Glomerular endothelial cell (primary cell): ENCODE results near the gene ZNF189. TPM values are rescaled to one million over a fixed set of nuclear protein-coding genes. Genes with fewer than 3 reads are reported as not detected.

ENCODE experiments used
- DNase-seq: peaks from one replicate; pipeline ENCODE4 v3.0.0-alpha.2; 2011; ENCODE audit warnings: low read depth, low spot score; ENCODE audit errors: extremely low read depth
- total RNA-seq: library from RNA; depleted of rRNA; stranded (reverse); fragments of >200 nt; gene quantifications from 2 replicates; pipeline ENCODE4 v1.2.3, GENCODE V29; 2015

The ZNF189 gene
- total RNA-seq, result 16.7 and 17.7 TPM in 2 replicates

DNA sequence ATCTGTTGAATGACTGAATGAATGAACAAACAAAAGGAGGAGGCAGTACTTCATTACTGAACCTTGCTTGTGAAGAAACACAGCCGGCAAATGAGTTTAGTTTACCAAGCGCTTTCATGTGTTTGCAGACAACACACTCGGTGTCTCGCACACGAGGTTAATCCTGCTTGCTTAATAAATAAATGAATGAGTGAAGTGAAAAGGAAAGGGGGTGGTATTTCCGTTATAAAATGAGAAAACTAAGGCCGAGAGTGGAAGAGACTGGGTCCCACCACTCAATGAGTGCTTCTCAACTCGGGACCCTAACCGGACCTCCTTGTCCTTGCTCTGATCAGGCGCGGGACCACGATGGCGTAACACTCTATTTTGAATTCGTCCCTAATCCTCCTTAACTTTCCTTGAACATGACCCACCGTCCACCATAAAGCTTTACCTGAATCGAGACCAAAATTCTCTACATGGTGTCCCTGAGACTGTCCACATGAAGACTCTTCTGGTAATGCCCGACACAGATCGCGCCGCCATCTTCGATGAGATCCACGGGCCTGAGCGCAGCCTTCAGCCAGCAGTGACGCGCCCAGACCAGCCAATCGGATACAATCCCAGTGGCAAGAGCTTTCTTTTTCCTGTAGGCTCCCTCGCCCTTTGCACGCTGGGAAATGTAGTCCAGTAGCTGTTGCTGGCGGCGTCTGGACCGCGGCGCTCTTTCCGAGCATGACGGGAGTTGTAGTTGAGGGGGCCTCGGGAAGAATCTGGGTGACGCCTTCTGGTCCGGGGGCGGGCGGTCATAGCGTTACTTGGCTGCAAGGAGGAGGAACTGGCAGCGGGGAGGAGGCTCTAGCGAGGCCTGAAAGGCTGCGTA lies at the start of gene ZNF189, which contains the start of gene MRPL50:
ZNF189 (plus strand) TSS at position 784 of the 862 bp plus-strand sequence. CDS start 306 bp downstream, outside the sequence.
MRPL50 (minus strand) TSS at position 551 of the 862 bp plus-strand sequence; CDS start at position 525, 26 bp downstream.
- DNase-seq, result peak; percentile 88

DNA sequence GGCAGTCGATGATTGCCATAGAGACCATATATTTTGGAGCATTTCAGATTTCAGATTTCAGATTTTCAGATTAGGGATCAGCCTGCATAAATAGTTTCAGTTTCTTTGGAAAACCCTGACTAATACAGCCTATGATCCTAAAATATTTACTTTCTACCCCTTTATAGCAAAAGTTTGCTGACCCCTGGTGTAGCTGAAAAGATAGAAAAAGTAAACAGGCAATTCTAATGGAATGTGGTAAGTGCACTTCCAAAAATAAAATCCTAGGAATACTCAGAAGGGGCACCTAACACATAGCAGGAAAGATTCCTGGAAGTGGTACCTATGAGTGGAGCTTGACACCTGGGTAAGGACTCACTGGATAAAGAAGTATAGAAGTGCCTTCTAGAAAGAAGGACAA lies 48.4 kb upstream of the ZNF189 start:
- DNase-seq, result no peak

DNA sequence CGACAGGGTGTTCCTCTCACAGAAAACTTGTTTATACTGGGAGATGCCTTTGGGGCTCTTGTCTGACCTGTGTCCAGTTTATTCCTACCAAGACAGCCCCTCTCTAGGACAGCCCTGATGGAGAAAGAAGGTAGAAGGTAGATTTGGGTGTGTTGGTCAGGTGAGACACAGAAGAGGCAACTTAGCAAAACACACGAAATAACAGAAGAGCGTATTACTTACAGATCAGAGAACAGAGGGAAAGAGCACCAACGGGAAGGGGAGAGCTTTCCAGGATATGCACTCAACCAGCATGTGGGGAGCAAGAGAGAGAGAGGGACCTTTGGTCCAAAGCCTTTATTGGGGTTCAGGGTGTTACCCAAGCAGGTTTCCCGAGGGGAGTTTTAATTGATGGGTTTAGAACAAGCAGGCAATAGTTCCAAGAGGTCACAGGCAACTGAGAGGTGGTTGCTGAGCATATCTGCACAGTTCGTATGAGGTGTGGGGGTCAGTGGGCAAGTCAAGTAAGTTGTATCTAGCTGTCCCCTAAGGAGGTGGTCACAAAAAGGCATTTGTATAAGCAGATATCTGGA lies 45.7 kb upstream of the ZNF189 start:
- DNase-seq, result no peak

DNA sequence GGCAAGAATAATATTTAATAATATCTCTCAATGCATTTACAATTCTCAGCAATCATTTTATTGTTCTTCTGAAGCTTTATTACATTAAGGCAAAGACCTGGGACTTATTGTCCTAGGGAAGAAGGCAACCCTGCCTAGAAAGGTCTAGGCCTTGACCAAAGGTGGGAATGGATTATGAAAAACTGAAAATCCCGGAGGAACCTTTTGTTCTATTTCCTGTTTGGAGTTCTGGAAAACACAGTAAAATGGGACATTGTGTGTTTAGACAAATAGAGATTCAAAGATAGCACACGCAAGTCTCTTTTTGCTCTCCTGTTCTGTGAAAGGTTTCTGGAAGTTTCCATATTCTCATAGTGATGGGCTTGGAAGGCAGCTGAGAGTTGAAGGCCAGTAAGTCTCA lies 45.0 kb upstream of the ZNF189 start:
- no peak for DNase-seq

DNA sequence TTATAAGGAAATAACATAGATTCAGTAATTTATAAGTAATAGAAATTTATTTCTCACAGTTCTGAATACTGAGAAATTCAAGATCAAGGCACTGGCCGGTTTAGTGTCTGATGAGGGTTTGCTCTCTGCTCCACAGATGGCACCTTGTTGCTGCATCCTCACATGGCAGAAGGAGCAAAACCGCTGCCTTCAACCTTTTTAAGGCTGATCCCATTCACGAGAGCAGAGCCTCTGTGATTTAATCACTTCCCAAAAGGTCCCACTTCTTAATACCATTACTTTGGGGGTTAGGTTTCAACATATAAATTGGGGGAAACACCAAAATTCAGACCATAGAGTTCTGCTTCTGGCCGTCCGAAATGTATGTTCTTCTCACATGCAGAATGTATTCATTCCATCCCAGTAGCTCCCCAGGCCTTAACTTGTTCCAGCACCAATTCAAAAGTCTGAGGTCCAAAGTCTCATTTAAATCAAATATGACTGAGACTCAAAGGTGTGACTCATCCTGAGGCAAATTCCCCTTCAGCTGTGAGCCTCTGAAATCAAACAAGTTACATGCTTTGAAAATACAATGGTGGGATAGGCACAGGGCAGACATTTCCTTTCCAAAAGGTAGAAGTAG lies 44.4 kb upstream of the ZNF189 start:
- DNase-seq, result no peak

DNA sequence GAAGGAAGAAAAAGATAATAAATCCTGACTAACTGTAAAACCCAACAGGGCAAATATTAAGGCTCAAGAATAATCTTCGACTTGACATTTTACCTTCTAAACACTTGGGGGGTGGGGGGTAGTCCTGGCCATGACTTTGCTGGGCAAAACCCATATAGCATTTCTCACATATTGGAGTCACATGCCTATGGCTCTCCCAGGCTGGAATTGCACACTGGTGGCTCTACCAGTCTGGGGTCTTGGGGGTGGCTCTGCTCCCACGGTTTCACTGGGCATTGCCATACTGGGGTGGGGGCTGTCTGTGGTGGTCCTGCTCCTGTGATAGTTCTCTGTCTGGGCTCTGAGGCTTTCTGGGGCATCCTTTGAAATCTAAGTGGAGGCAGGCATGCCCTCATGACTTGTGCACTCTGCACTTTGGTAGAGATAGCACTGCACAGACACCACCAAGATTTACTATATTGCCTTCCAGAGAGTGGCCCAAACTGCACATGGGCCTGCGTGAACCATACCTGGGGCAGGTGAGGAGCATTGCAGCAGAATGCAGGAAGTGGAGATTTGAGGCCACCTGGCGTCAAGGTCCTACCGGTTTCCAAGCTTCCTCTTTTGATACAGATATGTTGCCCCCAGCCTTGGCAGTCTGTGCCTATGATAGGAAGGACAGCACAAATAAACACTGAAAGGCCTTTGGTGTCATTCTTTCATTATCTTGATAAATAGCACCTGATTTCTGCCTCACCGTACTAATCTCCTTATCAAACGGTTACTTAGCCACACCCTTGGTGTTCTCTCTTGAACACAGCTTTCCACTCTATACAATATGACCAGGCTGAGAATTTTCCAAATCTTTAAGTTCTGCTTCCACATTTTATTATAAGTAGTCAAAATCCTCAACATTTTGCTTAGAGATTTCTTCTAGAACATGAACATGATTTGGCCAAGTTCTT lies 43.6 kb upstream of the ZNF189 start:
- no peak for DNase-seq

DNA sequence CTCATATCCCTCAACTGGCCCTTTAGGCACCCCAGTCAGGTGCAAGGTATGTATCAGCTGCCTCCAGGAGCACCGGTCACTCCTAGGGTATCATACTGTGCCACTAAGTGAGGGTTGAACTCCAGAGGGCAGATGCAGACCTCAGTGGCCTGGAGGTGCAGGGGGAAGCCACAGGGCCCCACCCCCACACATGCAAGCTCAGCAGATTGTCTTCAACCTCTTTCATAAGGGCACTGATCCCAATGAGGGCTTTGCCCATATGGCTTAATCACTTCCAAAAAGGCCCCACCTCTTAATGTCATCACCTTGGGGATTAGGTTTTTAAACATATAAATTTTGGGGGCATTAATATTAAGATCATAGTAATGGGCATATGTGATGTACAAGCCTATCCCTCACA lies 42.0 kb upstream of the ZNF189 start:
- DNase-seq, result no peak

DNA sequence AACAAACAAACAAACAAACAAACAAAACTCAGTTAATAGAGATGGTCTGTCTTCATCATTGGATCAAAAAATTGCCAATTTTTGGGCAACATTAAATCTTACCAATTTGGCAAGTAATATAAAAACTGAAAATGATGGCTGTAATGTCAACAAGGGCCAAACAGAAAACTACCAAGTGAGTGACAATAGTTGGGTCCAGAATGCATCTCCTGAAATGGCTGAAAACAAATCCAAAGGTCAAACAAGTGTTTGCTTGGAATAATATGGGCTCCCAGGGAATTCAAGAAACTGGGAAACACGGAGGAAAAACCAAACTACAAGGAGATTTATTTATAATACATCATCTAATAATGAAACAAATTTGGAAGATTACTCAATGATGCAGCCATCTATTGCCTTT lies 39.0 kb upstream of the ZNF189 start:
- DNase-seq, result no peak

DNA sequence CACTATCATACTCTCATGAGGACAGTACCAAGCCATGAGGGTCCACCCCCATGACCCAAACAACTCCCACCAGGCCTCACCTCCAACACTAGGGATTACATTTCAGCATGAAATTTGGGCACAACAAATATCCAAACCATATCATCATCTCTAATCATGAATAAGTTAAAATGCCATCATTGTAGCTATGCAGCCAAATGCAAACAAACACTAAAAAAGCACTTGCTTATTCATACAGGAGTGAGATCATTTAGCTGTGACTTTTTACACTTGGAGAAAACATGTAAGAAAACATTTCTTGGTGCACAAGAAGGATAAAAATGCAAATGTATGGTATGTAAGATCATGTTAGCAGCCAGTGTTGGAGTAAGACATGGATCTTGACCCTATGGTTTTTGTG lies 38.0 kb upstream of the ZNF189 start:
- DNase-seq, result no peak

DNA sequence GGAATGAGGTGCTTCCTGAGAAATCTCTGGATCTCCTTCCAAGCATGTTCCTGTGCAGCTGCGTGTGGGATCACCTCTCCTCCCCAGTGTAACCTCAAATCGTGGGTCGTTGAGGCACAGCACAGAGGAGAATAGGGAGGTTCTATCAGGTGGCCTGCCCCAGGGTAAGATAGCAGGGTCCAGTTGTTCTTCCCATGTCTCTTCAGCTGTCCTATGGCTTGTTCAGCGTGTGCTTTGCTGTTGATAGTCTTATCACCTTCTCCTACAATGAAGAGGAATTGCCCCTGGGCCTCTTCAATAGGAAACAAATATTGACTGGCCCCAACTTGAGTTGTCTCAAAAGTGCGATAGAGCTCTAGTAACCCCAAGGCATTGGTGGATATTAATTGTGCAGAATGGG lies 36.2 kb upstream of the ZNF189 start:
- DNase-seq, result no peak

DNA sequence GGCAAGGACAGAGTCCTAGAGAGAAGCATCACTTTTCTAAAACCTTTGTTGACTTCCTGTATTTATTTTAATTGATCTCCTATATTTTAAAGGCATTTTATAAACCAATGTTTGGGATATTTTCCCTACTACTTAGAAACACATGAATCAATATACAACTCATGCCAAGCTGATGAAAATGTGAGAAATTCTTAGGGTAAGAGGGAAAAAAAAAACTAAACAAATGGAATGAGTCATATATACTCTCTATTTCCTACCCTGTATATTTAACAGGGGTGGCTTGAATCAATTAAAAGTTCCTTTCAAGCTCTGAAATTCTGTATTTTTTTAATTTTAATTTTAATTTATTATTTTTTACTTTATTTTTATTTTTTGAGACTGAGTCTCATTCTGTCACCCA lies 33.5 kb upstream of the ZNF189 start:
- no peak for DNase-seq

DNA sequence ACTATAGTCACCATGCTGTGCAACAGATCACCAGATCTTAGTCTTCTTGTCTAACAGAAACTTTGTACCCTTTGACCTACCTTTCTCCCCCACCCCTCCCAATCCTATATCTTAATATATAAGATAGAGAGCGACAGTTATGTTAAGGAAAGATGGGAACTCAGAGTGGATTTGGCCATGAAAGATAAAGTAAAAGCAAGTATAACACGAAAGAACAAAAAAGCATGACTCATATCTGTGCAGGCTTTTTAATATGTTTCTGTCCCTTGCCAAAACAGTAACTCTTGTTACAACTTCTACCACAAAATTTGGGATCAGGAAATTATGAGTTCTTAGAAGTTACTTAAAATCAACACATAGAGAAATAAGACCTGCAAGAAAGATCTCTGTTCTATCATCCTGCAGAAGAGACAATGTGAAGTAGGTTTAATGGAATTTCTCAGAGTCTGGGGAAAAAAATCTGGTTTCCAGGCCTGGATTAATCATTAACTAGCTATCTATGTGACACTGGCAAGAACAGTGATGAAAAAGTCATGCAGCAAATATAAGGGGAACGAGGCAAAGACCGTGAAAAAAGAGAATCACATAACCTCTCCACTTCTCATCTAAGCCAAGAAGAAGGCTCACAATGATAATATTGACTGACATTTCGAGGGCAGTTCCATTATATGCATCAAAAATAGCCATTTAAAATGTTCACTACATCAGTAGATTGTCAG lies 32.5 kb upstream of the ZNF189 start:
- no peak for DNase-seq

DNA sequence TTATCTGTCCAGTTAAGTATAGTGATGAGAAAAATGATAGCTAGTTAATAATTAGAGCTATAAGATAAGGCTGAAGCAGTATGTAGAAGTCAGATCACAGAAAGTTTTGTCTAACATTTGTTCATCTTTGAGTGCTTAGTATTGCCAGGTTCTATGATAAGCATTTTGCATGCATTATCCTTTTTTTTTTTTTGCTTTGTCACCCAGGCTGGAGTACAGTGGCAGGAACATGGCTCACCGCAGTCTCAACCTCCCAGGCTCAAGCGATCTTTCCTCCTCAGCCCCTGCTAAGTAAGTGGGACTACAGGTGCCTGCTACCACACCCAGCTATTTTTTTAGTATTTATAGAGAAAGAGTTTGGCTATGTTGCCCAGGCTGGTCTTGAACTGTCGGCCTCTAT lies 31.3 kb upstream of the ZNF189 start:
- no peak for DNase-seq

DNA sequence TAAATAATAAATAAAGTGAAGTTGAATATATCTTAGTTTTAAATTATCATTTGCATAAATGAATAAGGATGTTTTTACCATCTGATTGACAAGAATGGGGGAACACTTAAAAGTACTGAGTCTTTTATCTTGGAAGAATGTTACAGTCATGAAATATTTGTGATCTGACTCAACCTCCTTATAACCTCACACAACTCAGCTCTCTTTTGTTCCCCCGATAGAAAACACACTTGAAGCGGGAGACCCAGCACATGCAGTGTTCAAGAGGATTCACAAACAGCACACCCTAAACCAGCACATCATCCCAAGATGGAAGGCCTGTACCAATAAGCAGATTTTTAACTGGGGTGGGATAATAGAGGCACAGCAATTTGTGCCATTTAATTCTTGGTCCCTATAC lies 29.4 kb upstream of the ZNF189 start:
- no peak for DNase-seq

DNA sequence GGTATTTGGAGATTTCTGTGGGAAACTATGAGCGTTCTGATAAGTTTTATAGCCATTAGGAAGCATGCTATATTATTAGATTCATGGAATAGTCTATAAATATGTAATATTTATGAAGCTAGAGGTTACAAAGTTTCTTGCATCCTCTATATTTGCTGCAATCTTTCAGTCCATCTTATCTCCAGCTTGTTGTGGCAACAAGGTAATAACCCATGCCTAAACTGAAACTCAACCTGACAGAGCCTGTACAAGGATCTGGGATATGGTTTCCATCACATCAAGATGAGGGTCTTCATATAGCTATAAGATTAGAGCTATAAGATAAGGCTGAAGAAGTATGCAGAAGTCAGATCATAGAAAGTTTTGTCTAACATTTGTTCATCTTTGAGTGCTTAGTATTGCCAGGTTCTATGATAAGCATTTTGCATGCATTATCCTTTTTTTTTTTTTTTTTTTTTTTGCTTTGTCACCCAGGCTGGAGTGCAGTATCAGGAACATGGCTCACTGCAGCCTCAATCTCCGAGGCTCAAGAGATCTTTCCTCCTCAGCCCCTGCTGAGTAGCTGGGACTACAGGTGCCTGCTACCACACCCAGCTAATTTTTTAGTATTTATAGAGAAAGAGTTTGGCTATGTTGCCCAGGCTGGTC lies 28.6 kb upstream of the ZNF189 start:
- no peak for DNase-seq

DNA sequence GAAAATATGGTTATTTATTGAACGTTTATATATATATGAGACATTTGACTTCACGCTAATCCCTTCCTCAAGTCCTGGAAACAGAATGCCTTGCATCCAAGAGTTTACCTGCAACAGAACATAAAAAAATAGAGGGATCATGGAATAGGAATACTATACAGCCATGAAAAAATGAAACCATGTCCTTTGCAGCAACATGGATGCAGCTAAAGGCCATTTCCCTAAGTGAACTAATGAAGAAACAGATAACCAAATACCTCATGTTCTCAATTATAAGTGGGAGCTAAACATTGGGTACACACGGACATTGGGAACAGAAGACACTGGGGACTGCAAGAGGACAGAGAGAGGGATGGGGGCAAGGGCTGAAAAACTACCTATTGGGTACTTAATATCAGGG lies 26.8 kb upstream of the ZNF189 start:
- DNase-seq, result no peak

DNA sequence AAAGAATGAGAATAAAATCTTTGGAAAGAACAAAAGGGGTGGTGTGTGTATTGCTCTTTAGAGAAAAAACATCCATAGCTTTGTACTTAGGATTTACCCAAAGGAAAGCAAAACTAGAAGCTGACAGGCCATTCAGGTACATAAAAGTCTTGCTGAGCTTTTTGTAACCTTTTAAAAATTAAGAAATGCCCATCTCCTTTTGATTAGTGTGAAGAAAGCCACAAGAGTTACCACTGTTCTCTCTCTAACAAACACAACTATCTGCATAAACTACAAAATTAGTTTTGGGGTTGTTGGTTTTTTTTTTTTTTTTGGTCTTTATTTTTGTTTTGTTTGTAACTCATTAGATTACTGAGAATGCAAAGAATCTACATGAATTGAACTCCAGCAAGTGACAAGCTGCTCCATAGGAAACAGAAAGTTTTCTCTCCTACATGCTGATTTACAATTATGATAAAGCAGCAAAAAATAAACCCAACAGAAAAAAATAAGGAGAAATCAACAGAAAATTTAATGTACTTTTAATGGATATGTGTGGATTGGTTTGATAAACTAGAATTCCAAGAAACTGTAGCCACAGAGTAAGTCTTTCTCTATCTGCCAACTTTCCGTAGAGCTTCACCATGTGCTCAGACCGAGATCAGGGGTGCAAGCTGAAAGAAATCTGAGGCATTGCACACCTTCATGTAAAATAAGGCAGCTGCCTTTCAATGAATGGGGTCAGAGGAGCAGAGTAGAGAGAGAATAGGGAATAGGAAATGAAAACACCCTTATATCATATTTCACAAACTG lies 26.1 kb upstream of the ZNF189 start:
- DNase-seq, result no peak

DNA sequence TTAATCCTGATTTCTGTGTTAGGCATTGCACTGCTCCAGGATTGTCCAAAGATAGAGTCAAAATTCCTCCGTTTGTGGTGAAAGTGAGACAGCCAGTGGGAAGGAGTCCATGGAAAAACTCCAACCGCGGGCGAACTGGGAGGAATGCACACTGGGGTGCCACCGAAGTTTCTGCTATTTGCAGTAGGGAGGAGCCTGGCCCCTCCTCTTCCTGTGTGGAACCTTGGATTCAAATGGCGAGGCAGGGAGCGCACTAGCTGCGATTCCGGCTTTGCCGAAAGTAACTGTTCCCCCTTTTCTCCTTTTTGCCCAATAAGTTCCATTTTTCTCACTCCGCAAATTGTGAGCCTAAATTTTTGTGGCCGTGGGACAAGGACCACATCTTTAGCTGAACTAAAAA lies 23.1 kb upstream of the ZNF189 start:
- no peak for DNase-seq
